ENCODE data around the gene CFAP299.

- no peak for TF ChIP-seq CTCF (IDR thresholded peaks at IDR 0.05)
- no peak for TF ChIP-seq POLR2AphosphoS5 (IDR thresholded peaks at IDR 0.05)
These were observed 136.2 kb downstream of the CFAP299 start for GRCh38 chr4:80471756-80472155.
